ENCODE data around the gene RIMS4.

Gene RIMS4

DNA sequence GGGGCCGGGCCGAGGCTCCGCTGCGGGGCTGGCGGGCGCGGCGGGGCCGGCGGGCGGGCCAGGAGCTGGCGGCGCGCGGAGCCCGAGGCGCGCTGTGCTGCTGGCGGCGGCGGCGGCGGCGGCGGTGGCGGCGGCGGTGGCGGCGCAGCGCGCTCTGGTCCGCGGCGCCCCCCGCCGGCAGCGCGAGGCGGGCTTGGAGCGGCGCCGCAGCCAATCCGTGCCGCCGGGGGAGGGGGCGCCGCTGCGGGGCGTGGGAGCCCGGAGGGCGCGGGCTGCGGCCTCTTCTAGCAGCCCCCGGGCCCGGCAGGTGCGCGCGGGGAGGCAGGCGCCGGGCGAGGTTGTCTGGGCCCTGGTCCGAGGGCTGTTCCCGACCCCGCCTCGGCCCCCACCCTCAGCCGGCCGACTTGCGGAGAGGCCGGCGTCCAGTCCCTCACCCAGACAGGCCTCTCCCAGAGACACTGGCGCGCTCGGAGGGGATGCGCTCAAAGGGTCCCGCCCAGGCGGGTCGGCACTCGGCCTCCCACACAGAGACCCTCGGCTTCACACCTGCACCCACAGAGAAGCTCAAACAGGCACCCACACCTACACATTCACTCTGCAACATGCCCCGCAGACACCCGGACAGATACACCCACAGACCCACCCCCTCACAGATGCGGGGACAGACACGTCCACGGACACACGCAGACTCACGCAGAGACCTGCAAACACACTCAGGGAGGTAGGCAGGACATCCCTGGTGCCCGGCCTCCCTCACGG is at the start of gene RIMS4:
TSS of gene RIMS4 (minus strand) at position 156 of the 759 bp plus-strand sequence. CDS start 275 bp downstream, outside the sequence.
- peak; percentile 6 for DNase-seq (ENCODE audit: low read depth)

DNA sequence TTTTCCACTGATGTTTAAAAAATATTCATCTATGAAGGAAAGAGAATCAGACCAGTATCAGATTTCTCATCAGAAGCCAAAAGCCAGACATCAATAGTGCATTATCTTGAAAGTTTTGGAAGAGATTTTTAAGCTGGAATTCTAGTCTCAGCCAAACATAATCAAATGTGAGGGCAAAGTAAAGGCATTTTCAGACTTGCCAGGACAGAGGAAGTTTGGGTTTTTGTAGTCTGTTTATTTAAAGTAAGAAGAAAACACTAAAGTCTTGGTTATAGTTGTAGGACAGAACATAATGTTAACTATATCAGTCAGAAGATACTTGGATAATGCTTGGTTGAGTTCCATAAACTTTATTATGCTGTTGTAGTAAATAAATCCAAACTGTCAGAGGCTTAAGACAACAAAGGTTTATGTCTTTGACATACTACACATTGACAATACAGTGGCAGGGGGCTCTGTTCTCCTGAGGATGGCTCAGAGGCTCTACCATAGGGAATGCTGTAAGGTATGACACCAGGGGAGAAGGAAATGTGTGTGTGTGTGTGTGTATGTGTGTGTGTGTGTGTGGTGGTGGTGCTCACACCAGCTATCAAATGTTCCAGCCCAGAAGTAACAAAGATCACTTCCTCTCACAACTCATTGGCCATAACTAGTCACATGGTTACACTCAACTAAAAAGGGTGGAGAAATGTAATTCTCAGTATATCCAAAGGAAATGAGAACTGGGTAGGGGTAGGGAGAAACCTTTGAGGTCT is 48.4 kb upstream of the RIMS4 start:
- no peak for DNase-seq (ENCODE audit: low read depth)

DNA sequence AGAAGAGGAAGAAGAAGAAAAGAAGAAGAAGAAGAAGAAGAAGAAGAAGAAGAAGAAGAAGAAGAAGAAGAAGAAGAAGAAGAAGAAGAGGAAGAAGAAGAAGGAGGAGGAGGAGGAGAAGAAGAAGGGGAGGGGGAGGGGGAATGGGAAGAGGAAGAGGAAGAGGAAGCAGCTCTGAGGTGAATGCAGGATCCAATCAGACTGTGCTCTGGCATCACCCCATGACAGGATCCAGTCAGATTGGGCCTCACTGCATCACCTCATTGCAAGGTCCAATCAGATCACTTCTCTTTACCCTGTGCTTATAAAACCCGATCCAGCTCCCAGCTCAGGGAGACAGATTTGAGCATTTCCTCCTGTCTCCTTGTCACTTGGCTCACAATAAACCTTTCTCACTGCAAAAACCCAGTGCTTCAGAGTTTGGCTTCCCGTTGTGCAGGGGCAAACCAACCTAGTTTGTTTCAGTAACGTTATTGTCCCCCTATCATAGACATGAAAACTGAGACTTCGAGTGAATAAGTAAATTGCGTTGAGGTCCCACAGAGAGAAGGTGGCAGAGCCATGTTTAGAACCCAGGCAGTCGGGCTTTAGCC is 46.6 kb upstream of the RIMS4 start:
- no peak for DNase-seq (ENCODE audit: low read depth)

DNA sequence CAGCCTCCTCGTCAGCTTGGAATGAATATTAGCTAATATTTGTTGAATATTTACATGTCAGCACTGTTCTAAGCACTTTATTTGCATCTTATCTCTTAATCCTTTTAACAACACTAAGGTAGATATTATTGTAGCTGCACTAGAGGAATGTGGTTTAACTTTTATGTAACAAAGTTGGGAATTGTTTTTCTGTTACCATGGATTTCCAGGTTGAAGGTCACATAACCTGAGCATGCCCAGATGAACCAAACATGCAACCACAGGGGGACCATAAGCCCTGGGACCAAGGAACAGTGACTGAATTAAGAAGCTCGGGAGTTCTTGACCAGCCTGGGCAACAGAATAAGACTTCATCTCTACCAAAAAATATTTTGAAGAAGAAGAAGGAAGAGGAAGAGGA is 46.1 kb upstream of the RIMS4 start:
- no peak for DNase-seq (ENCODE audit: low read depth)

DNA sequence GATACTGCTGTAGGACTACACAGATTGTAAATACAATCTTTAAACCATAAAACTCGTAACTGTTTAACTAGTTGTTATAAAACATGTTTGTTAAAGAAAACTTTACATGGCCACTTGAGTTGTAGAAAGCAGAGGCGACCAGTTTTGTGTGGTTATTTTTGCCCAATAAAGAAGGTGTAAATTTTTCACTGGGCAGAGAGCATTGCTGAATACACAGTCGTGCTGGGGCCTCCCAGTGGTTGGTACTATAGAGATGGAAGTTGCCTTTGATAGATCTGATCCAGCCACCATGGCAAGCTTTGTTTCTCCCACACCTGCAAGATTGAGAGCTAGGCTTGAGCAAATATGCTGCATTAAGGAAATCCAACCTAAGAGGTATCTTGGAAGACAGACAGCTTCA is 41.2 kb upstream of the RIMS4 start:
- DNase-seq (ENCODE audit: low read depth), result no peak

DNA sequence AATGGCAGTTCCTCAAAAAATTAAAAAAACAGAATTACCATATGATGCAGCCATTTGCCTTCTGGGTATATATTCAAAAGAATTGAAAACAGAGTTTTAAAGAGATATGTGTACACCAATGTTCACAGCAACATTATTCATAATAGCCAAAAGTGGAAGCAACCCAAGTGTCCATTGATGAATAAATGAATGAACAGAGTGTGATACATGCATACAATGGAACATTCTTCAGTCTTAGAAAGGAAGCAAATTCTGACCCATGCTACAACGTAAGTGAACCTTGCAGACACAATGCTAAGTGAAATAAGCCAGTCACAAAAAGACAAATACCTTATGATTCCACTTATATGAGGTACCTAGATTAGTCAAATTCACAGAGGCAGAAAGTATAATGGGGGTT is 40.5 kb upstream of the RIMS4 start:
- no peak for DNase-seq (ENCODE audit: low read depth)

DNA sequence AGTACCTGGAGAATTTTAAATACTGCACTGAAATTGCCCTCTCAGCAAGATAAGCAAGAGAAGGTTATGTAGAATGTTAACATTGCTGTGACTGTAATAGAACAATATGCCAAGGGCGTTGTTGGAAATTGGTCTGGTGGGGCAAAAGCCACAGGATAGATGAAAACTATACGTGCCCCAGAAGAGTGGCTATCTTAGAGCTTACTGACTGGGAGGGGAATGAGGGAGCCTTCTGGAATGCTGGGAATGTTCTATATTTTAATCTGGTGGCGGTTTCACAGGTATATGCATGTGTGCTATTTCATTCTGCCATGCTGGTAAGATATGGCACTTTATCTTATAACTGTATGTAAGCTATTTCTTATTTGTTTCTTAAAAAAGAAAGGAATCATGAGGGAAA is 39.9 kb upstream of the RIMS4 start:
- no peak for DNase-seq (ENCODE audit: low read depth)

DNA sequence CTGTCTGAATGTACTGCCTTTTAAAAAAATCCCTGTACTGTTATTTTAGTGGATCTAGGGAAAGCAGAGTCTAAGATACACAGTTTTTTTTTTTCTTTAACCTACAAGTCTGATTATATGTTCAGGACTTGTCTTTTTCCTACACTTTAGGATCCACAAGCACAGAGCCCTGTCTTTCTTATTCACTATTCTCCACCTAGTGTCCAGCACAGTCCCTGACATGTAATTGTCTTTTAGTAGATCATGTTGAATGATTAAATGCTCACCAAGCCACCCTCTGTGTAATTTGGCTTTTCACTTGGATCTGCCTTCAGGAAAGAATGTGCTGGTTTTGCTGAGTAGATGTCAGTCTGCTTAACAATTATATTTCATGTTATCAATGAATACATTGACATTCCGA is 39.4 kb upstream of the RIMS4 start:
- no peak for DNase-seq (ENCODE audit: low read depth)

DNA sequence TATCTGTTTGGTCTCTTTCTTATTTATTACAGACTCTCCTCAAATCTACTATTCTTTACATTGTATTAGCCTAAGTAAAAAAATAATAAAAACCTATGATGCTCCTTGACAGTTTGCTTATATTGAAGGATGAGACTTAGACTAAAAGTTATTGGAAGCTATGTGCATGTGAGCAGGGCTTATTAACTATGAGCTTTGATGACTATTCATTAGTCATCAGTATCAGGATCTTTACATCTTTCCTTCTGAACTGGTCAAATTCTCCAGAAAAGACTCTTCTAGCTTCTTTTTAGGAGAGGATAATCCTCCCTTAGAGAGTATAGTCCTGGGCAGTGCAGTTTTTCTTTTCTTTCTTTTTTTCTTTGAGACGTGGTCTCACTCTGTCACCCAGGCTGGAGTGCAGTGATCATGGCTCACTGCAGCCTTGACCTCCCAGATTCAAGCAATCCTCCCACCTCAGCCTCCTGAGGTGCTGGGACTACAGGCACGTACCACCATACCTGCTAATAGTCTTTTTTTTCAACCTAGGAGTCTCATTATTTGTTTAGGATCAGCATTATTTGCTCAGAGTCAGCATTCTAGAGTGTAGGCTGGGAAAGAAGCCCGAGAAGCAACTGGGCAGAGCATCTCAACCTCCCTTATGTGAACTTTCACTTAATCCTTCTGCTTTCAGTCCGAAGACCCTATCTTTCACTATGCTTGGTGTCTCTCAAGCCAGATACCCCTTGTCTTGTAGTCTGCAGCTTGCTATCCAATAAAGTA is 38.1 kb upstream of the RIMS4 start:
- no peak for DNase-seq (ENCODE audit: low read depth)

DNA sequence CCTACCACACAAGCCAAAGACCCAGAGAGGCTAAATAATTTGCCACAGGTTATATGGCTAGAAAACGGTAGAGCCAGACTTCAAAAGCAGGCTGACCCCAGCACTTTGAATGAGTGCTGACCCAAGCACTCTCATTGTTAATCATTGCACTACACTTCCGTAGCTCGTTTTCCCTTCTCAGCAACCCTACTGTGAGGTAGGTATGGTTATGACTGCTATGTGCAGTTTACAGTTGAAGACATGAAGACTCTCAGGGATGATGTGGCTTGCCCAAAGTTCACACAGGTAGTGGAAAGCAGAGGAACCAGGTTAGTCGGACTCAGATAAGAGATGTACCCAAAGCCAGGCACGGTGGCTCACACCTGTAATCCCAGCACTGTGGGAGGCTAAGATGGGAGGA is 33.5 kb upstream of the RIMS4 start:
- DNase-seq (ENCODE audit: low read depth), result no peak

DNA sequence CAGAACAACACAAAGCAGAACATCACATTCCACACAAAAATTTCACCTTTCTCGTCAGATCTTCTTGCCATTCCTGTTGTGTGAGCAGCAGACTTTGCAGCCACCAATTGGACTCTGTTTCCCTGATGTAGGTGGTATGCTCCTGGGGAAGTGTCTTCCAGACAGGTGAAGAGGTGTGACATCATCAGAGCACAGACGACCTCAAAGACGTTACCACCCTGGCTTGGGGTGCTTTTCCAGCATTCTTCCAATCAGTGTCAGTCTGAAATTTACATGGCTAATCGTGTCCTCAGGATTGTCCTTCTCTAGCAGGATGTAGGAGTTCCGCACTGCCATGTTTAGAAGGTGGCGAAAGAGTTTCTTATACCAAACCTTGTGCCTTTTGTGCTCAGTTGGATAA is 31.6 kb upstream of the RIMS4 start:
- DNase-seq (ENCODE audit: low read depth), result no peak

DNA sequence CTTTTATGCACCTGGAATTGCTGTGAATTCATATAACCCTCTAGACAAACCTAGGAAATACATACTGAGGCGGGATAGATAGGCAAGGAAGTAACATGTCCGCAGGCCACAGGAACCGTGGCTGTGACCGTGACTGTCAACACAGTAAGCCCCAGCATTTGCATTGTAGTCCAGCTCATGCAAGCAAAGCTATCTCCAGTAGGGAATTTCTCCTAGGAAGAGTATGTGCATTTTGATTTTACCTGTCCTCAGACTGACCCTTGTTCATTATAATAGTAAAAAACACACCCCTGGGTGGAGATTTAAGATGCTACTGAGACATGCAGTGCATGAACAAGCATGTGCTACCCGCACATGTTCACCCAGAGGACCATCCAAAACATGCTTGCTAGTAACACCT is 30.5 kb upstream of the RIMS4 start:
- no peak for DNase-seq (ENCODE audit: low read depth)

DNA sequence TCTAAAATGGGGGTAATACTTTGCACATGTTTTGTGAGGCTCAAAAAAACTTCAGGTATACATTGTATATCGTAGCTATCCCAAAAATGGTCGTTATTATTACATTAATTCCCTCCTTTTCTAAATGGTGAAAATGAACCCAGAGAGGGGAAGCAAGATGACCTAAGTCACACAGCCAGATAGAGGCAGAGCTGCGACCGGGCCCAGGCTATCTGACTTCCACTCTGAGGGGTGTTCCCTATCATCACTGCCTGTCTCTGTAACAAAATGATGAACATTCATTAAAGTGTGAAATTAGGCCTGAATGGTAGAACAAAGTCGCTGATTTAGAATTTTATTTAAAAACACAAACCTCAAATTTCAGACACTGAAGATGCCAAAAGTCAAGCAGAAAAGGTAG is 29.1 kb upstream of the RIMS4 start:
- DNase-seq (ENCODE audit: low read depth), result no peak

DNA sequence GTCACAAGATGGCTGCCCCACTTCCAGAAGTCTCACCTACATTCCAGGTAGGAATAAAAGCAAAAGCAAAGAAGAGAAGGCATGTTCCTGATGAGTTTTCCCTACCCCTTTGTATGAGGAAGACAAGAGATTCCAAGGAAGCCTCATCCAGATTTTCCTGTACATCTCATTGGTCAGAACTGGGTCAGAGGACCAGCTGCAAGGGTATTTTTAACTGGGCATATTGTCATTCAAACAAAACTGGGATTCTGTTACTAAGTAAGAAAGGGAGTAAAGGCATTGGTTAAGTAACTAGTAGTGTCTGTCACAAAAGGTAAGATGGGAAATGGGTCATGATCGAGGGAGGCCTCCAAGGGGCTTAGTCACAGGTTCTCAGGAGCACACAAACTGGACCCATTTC is 28.2 kb upstream of the RIMS4 start:
- DNase-seq (ENCODE audit: low read depth), result no peak

DNA sequence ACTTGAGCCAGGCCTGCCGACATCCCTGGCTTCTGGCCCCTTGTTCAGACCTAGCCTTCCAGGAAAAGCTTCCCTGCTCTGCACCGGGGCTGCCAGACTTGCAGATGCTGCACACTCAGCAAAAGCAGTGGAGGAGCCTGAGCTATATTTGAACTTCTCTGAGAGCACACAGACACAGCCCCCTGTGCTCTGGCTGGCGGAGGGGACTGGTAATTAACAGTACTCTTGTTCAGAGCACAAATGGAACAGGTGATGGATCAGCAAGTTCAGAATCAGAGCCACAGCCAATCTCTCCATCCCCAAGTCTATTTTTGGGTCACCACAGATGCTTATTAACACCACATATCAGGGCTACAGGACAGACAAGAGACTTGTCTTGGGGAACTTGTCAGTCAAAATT is 27.6 kb upstream of the RIMS4 start:
- no peak for DNase-seq (ENCODE audit: low read depth)

DNA sequence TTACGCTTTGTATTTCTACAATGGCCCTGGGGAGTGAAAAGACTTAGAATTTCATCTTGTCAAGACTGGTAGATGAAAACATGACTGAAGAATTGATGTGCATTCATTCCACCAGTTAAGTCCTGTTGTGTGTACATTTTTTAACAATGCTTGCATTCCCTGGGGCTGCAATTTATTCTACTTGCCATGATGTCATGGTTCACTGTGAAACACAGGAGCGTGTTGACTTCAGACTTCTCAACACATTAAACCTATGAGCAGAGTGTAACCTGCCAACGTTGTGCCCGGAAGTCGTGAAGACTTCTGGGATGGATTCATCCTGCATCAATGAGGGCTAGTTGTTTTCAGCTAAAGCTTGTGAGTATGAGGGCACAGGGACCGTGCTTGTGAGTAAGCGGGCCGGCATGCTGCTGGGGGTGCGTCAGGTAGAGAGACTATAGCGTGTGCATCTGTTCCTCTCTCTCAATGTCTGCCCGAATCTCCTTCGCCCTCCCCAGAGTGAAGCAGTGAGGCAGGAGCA is 26.3 kb upstream of the RIMS4 start:
- no peak for DNase-seq (ENCODE audit: low read depth)

DNA sequence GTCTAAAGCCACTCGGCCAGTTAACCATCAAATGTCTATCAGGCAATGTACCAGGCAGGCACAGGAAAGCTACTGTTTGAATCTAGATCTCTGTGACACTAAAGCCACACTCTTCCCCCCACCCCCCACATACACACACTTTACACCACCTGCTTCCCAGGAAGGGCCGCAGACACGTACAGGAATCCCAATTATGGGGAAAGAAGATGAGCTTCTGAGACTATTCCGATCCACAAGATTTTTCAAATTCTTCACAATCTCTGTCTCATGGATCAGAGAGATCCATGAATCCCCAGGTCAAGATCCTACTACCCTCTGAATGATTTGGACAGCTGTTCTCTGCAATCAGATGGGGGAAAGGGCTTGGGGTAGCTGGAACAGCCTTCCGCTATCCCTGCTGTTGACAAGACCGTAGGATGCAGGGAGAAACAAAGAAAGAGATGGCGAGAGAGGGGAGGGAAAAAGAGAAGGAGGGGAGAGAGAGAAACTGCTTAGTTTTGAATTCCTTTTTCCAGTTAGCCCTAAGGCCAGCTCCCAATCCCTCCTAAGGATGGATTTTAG is 25.4 kb upstream of the RIMS4 start:
- DNase-seq (ENCODE audit: low read depth), result no peak

DNA sequence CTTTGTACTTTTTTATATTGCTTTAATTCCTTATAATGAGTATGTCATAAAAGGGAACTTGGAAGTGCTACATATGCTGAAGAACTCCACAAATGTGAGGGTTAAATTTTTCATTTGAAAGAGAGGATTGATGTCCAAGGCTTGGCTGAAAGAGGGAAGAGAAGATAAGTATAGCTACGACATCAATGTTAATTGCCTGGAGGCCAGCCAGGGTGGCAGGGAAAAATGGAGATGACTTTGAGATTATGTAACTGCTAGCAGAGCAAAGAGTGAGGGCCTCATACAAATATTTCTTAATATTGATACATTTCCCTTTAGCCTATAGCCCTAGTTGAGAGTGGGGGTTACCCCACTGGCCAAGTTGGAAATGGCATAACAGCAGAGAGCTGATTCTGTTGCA is 24.8 kb upstream of the RIMS4 start:
- no peak for DNase-seq (ENCODE audit: low read depth)

DNA sequence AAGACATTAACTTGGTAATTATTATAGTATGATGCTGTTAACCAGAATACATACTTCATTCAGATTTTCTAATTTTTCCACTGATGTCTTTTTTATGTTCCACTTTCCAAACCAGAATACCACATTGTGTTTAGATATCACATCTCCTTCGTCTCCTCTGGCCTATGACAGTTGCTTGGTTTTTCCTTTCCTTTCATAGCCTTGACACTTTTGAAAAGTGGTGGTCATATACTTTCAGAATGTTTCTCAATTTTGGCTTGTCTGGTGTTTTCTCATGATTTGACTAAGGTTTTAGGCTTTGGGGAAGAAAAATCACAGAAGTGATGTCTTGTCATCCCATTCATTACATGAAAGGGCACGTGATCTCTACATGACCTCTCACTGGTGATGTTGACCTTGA is 24.3 kb upstream of the RIMS4 start:
- no peak for DNase-seq (ENCODE audit: low read depth)

DNA sequence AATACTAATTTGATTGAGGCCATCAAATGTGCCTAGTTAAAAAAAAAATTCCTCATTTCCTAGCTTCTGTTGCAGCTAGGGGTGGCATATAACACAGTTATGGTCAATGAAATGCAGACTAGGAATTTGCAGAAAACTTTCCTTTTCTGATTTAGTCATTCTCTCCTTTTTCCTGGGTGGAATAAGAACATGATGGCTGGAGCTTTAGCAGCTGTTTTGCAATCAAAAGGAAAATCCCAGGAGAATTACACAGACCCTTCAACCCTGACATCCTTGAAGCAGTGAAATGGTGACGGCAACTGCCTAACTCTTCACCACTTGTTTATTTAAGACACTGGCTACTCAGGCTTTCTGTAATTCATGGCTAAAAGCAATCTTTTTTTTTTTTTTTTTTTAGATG is 23.1 kb upstream of the RIMS4 start:
- no peak for DNase-seq (ENCODE audit: low read depth)

DNA sequence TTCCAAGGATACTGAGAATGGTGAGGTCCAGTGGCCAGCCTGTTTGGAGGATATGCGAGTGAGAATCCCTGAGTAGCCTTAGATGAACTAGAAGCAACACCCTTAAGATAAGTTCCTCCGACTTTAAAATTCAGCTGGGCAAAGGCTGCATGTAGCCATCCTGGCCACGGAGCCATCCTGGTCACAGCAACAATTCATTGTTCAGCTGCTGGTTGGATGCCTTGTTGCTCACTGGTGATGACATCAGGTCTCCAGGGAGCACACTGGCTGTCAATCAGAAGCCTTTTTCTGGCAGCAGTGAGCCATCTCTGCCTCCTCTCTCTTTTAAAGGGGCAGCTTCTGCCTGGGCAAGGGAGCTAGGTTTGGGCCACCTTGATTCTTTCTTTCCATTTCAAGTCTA is 22.4 kb upstream of the RIMS4 start:
- DNase-seq (ENCODE audit: low read depth), result no peak

DNA sequence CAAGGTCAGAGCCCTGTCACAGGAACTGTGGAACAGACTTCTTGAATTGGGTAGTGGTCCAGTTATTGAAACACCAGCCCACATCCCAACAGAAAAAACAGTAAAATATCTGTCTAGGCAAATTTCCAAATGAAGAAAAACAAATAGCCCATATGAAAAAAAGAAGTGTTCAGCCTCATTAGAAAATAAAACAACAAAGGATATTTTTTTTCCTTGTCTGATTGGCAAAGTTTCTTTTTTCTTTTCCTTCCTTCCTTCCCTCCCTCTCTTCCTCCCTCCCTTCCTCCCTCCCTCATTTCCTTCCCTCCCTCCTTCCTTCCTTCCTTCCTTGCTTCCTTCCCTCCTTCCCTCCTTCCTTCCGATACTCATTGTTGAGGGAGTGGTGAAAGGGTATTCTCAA is 20.6 kb upstream of the RIMS4 start:
- DNase-seq (ENCODE audit: low read depth), result no peak

All from activated T-cell treated with anti-CD3 and anti-CD28 coated beads for 48 hours (primary cell).